Loucy (cell line): ENCODE results near the gene MINDY2.

Experiments
- CTCF ChIP-seq: fragments of 200-600 bp; sonication (generic); conservative IDR thresholded peaks from 2 replicates; pipeline ENCODE4 v1.5.1; 2014; ENCODE audit warnings: mild to moderate bottlenecking, antibody characterized with exemption, low read length
- EZH2phosphoT487 ChIP-seq: fragments of 200-600 bp; IDR thresholded peaks from 2 replicates; pipeline ENCODE4 v1.6.1; 2018; ENCODE audit warnings: antibody characterized with exemption, mild to moderate bottlenecking, moderate library complexity, borderline replicate concordance

GRCh38 chr15:58760385-58761009 is 10.6 kb upstream of the MINDY2 start:
- TF ChIP-seq CTCF (no peak), EZH2phosphoT487 (no peak)
